Embryonic facial prominence (tissue), 1 donor: ENCODE data around the gene TEX19.

ENCODE experiments used
- DNase-seq: peaks from one replicate; pipeline ENCODE4 v3.0.0-alpha.2; 2016; ENCODE audit errors: extremely low spot score

Gene TEX19

DNA sequence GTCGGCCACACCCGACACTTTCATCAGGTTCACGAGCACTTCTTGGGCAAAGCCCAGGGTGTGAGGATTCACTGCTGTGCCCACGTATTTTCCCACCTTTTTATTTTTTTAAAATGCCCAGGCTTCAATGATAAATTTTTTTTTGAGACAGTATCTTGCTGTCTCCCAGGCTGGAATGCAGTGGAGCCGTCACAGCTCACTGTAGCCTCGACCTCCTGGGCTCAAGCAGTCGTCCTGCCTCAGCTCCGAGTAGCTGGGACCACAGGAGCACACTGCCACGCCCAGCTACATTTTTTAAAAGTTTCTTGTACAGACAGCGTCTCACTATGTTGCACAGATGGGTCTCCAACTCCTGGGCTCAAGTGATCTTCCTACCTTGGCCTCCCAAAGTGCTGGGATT is 30.3 kb downstream of the TEX19 start:
- DNase-seq, result no peak

DNA sequence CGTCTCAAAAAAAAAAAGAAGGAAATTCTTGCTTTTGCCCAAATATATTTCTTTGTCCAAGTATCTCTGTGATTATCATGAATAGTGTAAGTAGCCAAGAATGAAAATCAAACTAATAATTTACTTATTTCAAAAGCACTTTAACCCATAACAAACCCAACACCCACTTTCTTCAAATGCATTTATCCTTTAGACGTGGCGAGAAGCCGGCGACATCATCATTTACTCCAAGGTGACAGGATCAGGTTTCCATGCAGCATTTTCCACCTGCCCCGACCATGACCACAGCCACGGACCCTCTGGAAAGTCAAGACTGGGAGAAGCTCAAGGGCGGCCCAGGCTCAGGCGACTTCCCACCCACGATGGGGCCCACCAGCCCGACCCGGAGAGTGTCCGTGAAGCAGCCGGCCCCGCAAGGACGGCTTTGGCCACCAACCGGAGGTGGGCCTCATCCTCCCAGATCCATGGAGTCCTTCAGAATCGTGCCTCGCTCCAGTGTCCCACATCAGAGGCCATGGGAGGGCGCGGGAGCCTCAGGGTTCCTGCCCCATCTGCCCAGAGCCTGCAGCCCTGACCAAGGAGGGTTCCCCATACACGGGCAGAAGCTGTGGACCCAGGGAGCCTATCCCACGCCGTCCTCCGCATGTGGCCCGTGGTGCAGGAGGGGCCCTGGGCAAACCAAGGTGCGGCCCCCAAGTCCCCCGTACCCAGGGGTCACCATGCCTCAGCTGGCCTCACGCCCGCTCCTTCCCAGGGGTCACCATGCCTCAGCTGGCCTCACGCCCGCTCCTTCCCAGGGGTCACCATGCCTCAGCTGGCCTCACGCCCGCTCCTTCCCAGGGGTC is 31.2 kb downstream of the TEX19 start:
- no peak for DNase-seq

DNA sequence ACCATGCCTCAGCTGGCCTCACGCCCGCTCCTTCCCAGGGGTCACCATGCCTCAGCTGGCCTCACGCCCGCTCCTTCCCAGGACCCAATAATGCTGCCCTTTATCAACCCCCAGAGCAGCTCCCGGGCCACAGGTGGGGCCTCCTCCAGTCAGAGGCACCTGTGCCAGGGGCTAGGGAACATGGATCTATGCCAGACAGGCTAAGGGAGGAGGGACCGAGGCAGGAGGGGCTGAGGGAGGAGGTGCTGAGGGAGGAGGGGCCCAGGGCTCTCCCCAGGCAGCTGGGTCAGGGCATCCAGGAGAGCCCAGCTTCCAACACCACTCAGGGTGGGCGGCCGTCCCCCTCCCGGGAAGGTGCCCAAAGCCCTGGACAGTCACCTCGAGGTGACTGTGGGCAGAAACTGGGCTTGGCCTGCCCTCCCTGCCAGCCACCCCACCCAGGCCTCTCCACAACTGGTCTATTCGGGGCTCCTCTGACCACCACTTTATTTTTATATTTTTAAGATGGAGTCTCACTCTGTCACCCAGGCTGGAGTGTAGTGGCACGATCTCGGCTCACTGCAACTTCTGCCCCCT is 31.9 kb downstream of the TEX19 start:
- no peak for DNase-seq

DNA sequence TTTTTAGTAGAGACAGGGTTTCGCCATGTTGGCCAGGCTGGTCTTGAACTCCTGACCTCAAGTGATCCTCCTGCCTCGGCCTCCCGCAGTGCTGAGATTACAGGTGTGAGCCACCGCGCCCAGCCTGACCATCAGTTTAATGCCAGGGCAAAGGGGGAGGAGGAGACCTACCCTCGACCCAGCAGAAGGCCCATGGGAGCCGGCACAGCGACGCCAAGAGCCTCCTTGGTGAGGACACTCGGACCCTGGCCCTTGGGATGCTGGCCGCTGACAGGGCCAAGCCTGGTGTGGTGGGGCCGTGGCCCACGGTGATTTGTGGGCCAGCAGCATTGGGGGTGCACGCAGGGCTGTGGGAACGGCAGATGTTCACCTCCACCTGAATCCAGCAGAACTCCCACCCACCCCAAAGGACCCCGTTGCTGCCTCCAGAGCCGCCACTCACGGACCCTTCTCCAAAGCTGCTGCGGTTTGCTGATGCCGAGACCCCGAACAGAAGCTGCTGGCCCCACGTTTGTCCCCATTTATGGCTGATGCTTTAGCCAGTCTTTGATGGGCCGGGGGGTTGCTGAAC is 32.5 kb downstream of the TEX19 start:
- no peak for DNase-seq

DNA sequence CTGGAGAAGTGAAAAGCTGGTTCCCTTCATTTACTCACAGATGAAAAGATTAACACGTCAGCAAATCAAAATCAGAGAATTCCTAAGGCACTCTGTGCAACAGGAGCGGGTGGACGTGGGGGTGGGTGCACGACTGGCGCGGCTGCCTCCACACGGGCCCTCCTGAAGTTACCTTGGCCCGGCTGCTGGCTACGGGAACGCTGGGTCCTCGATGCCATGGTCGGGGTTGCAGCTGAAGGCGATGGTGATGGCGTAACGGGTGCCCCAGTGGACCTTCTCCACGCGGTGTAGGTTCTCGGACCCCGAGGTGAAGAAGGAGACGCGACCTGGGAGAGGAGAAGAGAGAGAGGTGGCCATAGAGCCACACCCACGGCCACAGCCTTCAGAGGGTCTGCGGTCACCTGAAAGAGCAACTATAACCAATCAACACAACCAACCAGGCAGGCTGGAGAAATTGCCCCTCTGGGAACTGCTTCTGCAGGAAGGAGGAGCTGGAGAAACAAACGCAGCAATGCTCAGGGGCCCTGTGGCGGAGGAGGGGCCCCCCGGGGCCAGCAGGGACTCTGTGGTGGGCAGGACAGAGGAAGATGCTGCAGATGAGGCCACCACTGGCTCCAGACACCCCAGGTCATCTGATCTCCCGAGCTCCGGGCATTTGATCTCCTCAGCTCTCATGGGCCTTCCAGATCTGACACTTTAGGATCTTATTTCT is 33.3 kb downstream of the TEX19 start:
- no peak for DNase-seq

DNA sequence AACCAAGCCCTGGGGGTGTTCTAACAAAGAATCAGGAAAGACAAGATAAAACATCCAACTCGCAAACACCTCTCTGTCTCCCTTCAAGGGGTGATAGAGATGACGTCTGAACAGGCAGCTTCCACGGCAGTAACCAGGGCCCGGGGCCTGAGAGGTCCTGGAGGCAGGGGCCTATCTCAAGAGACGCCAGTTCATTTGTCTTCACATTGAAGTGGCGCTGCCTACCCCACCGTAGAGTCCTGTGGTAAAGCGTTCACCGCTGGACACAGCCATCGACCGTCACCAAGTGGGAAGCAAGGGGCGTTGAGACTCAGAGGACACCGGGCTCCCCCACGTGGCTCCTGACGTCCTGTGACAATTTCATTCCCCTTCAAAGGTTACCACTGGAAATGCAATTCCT is 33.9 kb downstream of the TEX19 start:
- DNase-seq, result no peak

DNA sequence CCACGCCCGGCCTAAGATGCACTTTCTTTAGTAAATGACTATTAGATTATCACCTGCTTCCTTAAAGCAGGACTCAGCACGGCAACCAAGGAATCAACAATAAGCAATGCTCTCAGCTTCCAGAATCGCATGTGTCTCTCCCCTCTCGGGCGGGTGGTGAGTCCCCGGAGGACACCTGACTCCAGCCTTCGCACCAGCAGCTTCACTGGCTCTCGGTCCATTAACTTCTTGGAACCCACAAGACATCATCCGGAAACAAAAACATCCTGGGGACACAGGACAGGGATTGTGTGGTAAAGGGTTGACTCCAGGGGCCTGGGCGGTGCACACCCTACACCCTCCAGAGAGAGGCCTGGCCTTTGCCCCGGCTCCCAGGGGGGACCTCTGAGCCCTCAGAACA is 35.2 kb downstream of the TEX19 start:
- no peak for DNase-seq

DNA sequence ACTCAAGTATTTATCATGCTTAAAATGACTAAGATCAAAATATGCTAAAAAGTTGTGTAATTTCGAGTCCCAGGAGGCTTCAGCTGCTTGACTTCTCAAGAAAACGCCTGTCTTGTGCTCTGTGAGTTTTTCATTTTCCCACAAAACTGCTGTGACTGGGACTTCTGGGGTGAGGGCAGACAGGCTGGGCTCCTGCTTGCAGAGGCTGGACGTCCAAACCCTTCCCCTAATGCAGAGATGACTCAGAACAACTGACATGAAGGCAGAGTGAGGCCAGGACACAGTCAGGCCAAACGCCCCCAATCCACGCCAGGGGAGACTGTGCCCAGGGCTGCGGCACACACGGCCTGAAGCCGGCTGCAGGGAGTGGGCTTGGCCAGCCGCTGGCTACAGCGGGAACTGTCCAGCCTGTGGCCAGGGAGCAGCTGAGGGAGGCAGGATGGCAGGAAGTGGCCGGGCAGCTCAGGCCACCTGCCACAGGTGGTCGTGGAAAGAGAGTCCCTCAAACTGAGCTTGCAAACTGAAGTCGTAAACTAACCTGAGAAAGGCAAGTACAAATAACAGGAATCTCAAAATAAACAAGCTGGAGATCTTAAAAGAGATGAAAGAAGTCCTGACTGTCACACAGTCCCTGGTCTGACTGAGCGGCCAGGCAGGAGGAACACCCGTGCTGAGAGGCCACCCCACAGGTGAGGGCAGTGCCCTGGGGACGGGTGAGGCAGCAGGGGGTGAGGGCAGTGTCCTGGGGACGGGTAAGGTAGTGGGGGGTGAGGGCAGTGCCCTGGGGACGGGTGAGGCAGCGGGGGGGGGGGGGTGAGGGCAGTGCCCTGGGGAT is 37.8 kb downstream of the TEX19 start:
- no peak for DNase-seq

DNA sequence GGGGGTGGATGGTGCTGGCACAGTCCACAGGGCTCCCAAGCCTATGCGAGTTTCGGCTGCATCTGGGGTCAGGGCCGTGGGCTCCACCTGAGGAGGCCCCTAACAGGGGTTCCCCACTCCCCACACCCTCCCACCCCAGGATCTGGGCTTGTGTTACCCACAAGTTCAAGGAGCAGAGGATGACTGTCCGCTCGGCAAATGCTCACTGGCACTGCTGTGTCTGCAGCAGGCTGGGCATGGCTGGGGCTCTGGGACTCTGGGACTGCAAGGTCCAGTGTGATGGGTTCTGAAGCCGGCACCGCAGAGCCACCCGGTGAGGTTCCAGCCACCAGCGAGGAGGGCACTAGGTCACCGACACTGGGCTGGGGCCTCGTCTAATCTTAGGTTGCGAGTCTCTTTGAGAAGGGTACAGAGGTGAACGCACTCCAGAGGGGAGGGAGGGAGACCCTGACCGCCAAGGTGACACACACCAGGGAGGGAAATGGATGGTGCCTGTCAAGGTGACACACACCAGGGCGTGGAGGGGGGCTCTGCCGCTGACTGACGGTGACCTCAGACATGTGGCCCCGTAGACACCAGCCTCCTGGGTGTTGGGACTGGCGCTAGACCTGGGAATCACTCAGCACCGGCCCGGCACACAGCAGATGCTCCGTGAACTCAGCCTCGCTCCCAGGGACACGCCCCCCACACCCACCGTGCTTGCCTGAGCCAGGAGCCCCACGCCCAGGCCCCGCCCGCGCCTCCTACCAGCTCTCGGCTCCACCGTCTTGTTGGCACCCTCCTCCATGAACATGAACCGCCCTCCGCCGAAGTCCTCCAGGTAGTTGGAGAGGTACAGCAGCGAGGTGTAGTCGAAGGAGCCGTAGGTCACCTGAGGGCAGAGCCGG is 38.6 kb downstream of the TEX19 start:
- no peak for DNase-seq

DNA sequence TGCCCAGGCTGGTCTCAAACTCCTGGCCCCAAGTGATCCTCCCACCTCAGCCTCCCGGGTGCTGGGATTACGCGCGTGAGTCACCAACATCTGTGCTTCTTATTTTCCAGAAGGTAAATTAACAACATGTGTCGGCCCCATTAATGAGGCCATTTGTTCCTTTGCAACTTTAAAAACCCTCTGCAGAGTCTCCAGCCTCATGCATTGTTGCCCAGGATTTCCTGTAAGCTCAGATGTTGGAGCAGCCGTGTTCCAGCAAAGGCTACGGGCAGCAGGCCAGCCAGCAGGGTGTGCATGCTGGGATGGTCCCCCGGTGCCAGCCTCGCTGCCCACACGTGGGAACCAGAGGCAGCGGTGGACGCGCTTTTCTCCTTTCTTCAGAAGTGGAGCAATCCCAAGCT is 40.0 kb downstream of the TEX19 start:
- peak; percentile 51 for DNase-seq

DNA sequence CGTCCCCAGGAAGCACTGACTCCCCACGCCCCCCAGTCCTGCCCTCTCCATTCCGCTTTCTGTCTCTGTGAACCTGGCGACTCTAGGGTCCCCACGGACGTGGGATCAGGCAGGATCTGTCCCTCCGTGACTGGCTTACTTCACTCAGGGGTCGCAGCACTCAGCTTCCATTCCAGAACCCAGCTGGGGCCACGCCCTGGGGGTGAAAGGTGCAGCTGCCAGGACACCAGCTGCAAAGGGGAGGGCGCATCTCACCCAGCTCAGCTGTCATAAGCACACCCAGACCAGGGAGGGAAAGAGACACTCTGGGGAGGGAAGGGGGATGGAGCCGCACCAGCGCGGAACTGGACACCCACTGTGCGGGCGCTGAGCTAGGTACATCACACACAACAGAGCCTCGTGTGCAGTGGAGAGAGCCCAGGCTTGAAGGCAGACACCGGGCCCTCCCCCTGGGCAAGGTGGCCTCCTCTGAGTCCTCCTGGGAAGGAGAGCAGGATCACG is 40.6 kb downstream of the TEX19 start:
- DNase-seq, result no peak

DNA sequence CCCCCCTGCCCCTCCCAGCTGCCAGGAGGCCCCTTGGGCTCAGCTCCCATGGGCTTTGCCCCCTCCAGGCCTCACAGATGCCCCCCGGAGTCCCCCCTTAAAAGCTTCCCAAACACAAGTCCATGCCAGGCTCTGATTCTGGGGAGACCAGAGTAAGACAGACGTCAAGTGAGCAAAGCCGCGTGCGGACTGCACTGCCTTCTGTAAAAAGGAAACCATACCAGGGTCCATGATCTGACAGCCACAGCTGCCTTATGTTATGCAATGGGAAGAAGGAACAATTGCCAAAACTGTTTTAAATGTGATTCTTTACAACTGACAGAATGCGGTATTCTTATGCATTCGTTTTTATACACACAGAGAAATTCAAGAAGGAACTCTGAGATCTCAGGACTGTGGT is 41.2 kb downstream of the TEX19 start:
- DNase-seq, result no peak

DNA sequence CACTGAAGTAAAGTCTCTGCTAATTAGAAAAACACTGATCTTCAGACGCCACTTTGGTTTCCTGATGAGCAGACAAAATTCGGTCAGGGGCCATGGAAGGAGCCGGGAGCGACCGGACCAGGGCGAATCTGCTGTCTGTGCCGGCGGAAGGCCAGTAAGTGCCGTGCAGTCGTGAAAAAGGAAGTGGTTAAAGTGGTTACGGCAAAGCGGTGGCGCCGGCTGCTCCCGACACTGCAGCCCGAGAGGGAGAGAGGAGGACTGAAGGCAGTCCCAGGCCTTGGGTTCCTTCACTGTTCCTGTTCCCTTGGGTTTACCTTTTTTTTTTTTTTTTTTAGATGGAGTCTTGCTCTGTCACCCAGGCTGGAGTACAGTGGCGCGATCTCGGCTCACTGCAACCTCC is 41.8 kb downstream of the TEX19 start:
- no peak for DNase-seq

DNA sequence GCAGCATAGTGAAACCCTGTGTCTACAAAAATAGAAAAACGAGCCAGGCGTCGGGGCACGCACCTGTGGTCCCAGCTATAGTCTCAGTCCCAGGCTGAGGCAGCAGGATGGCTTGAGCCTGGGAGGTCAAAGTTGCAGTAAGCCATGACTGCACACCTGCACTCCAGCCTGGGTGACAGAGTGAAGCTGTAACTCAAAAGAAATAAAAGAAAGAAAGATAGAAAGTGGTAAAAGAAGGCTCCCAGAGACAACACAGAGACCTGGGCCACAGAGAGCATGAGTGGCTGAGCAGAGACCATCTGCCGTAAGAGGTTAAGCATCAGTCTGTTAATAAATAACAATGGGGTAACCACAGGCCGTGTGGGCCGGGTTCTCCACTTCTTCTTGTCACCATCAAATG is 43.8 kb downstream of the TEX19 start:
- no peak for DNase-seq

DNA sequence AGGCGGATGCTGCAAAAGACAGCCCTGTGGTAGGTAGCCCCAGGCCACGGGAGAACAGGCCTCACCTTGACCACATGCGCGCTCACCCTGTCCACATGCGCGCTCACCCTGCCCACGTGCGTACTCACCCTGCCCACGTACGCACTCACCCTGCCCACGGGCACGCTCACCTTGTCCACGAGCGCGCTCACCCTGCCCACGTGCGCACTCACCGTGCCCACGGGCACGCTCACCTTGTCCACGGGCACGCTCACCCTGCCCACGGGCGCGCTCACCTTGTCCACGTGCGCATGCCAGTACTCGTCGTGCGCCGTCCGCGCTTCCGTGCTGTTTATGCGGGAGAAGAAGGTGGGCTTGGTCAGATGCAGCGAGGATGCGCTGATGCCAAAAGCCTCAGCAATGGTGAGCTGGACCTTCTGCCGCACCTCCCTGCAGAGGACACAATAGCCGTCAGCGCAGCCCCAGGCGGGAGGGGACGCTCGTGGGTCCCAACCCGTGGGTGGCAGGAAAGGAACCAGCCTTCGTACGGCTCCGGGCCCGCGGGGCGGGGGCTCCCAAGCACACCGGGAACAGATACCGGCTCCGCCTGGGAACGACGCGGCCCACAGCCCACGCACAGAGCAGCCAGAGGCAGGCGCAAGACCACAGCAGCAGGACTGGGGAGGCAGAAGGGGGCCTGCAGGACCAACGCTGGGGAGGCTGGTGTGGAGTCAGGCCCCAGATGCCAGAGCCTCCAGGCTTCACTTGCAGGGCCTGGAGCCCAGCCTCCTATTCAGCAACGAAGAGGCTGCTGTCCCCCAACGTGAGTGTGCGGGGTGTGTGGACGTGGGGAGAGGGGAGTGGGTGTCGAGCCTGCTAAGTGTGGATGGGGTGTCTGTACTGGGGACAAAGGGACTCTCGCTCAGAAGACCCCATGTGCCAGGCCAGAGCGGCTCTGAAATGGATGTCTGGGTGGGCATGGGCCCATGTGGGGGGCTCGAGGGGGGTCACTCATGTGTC is 44.9 kb downstream of the TEX19 start:
- DNase-seq, result no peak

DNA sequence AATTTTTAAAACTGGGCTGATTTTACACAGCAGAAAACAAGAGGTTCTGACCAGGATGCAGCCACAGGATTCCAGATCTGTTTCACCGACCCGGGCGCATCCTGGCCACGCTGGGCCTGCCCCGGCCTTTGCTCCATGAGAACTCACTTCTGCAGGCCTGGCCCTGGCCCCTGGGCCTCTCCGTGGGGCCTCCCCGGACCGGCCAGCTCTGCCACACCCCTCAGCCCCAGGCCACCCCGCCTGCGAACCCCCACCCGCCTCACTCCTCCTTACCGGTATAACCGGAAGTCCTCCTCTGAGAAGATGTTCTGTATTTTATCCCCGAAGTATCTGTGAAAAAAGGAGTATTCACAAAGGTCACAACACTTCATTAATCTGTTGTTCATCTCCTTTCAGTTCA is 46.0 kb downstream of the TEX19 start:
- no peak for DNase-seq

DNA sequence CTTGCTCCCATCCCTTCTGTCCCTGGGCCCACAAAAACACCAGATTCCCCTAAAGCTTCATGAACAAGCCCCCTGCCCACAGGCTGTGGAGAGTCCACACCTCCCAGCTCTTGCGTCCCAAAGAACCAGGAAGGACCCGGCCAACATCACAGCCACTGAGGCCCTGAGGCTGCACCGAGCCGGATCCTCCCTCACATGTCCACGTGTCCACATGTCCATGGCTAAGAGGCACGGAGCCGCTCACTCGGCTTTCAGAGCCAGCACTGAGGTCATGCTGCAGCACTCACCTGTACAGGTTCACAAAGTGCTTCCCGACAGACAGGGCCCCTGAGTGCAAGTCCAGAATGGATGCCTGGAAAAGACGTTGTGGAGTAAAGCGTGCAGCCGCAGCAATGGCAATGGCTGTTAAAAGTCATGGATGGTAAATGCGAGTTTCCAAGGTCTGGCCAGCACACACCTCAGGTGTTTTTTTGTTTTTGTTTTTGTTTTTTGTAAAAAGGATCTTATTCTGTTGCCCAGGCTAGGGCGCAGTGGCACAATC is 47.2 kb downstream of the TEX19 start:
- no peak for DNase-seq

DNA sequence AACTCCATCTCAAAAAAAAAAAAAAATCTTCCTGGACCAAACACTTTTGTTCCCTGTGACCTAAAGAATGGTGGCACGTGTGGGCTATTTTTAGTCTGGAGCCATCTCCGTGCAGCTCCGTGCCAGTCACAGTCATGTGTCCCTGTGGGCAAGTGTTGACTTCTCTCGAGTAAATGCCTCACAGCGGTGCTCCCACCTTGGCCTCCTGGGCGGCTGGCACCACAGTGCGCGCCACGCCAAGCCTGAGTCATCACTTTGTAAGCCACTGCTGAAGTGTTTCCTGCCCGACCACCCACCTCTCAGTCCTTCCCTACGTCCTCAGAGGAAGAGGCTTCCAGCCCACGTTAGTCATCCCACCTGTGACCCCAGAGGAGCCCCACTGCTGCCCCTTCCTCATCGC is 48.2 kb downstream of the TEX19 start:
- DNase-seq, result no peak
